GM21423 (cell line): ENCODE measurements around the gene DBT.
"Not testable (repeated sequence)": the region's sequence is repeated elsewhere in the genome, so short reads cannot be mapped to it uniquely, and the experiment has no call there.

Source experiments
- ATAC-seq: cut with Tn5 transposase; IDR thresholded peaks from one replicate; pipeline ENCODE4 v1.9.1; 2021; ENCODE audit warnings: mild to moderate bottlenecking, moderate library complexity; ENCODE audit not compliant: unreplicated experiment

DBT gene

DNA sequence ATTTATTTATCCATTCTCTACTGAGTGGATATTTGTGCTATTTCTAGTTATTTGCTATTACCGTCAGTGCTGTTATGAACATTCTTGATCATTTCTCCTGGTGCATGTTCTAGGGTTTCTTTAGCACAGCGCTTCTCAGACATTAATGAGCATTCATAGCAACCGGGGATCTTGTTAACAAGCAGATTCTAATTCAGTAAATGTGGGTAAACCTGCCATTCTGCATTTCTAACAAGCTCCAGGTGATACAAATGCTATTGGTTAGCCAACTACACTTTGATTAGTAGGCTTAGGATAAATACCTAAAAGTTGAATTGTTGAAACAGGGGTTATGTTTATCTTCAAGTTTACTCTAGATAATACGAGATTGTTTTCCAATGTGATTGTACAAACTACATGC, 3.3 kb upstream of the DBT start:
- no peak for ATAC-seq

DNA sequence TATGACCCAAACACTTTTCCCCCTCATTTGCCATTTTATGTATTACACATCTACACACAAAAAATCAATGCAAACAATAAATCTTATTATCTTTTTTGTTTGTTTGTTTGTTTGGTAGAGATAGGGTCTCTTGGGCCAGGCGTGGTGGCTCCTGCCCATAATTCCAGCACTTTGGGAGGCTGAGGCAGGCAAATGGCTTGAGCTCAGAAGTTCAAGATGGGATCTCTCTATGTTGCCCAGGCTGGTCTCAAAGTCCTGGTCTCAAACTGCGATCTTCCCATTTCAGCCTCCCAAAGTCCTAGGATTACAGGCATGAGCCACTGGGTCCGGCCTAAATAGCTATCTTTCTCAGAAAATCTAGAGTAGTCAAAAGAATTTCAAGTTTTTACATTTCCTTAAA, 1.2 kb upstream of the DBT start:
- ATAC-seq: no peak

GRCh38 chr1:100250264-100250663, 630 bp upstream of the DBT start:
- ATAC-seq: no peak

DNA sequence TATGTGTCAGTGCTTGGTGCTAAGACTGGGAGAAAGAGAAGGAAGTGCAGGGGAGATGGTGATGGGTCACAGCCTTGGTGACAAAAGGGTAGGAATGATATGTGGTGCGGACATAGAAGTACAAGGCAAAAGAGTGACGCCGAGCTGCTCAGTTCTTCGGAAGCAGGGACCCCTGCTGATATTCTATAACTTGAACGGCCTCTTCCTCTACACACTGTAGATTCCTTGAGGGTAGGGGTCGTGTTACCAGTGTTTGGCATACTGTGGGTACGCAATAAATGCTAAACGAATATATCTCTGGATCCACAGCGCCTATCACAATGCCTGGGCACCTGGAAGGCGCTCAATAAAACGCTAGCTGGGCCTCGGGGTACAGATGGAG, 488 bp downstream of the DBT start:
- ATAC-seq: no peak

- ATAC-seq: no peak
These were observed 2.9 kb downstream of the DBT start for GRCh38 chr1:100246738-100247137.

- ATAC-seq: no peak
These were observed 9.0 kb downstream of the DBT start for GRCh38 chr1:100240631-100241030.

DNA sequence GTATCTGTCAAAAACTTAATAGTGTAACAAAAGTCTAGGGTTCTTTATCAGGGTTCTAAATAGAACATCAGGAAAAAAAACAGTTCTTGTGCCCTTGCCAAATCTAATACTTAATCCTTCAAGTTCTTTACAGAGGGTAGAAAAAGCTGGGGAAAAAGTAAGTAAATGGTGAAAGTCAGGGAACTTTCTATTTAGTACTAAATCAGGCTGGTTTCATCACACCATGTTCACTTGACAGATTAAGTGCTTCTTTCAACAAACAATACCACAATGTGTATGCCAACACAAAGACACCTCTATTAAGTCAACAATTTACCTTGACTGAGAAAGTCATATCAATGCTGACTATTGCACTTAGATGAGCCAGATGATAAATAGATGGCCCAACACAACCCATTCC, 9.7 kb downstream of the DBT start:
- ATAC-seq: no peak

DNA sequence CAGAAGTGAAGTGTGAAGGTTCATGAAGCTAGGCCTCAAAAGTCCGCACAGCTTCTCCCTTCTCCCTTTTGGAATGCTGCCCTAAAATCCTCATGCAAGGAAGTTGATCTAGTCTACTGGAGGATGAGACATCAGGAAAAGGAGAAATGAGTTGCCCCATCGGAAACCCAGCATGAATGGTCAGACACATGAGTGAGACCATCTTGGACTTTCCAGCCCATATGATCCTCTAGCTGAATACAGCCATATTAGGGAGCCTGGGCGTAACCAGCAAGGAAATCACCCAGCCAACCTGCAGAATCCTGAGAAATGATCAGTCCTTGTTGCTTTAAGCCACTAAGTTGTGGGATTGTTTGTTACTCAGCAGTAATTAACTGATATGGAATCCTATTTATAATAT, 12.5 kb downstream of the DBT start:
- no peak for ATAC-seq

- ATAC-seq: no peak
These were observed 15.2 kb downstream of the DBT start for GRCh38 chr1:100234432-100234831.

DNA sequence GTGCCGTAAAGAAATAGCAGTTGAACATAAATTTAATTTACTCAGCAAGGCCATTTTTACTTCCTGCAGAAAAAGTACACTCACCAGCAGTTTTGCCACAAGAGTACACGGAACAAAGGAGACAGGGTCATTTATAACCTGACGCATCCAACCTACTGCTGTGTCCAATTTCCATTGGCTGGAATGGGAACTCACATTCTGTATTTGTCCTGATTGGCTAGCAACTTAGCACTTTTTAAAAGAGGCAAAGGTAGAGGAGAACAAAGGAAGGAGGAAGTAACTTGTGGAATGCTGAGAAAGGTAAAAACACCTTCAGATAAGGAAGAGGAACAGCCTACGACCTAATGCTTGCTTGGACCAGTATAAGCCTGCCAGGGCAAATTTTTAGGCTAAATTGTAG, 16.1 kb downstream of the DBT start:
- ATAC-seq: not testable (repeated sequence)

- ATAC-seq: no peak
These were observed 17.5 kb downstream of the DBT start for GRCh38 chr1:100232156-100232555.

- ATAC-seq: no peak
These were observed 17.9 kb downstream of the DBT start for GRCh38 chr1:100231721-100232120.

DNA sequence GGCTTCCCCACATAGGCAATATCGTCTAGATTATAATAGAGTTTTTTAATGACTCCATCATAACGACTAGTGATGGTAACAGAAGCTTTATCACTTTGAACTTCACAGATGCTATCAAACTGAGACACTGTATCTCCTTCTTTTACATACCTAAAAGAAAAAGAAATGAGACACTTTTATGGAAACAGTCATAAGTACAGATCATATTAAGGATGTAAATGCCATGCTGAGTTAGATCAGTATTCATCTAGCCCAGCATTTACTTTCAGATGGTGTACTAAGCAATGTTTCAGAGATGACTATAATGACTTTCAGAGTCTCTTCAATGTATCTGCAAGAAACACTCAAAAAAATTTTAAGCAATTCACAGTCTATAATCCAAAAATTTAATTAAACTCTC, 18.9 kb downstream of the DBT start:
- ATAC-seq: no peak

GRCh38 chr1:100229681-100230443, 19.8 kb downstream of the DBT start:
- ATAC-seq: no peak

DNA sequence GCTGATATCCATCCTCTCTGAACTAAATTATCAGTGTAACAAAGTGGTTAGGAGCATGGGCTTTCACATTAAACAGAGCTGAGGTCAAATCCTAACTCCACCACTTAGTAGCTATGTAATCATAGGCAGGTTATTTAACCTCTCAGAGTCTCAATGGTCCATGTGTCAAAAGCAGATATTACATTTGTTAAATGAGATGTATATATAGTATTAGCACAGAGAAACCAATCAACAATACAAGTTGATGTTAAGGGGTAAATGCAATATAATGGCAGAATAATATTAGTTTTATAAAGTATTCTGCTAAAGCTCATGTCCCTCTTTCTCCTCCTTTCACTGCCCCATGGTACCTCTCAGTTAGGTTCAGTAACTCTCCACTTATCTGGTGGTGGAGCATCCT, 27.2 kb downstream of the DBT start:
- ATAC-seq: no peak

GRCh38 chr1:100219883-100220282, 29.8 kb downstream of the DBT start:
- ATAC-seq: no peak

GRCh38 chr1:100219457-100219856, 30.2 kb downstream of the DBT start:
- no peak for ATAC-seq

- no peak for ATAC-seq
These were observed 31.8 kb downstream of the DBT start for GRCh38 chr1:100217834-100218233.

GRCh38 chr1:100215101-100215500, 34.5 kb downstream of the DBT start:
- ATAC-seq: no peak

- ATAC-seq: no peak
These were observed 36.5 kb downstream of the DBT start for GRCh38 chr1:100213141-100213540.

- no peak for ATAC-seq
These were observed 43.3 kb downstream of the DBT start for GRCh38 chr1:100206301-100206700.

- not testable (repeated sequence) for ATAC-seq
These were observed 44.0 kb downstream of the DBT start for GRCh38 chr1:100205593-100205992.

- ATAC-seq: not testable (repeated sequence)
These were observed 44.5 kb downstream of the DBT start for GRCh38 chr1:100205103-100205502.
